OCI-LY1 (cell line): ENCODE data around the gene ASPA.

ENCODE experiments used
- H2AFZ ChIP-seq: fragments of 200-600 bp; sonication (generic), shearing (Covaris generic); 2 replicates; pipeline ENCODE4 v1.6.0; 2014; ENCODE audit warnings: antibody characterized with exemption, mild to moderate bottlenecking, low read length
- H3F3A ChIP-seq: fragments of 200-600 bp; sonication (generic), shearing (Covaris generic); 2 replicates; pipeline ENCODE4 v1.6.0; 2014; ENCODE audit warnings: mild to moderate bottlenecking, antibody characterized with exemption, low read length, moderate library complexity; ENCODE audit not compliant: insufficient read depth
- H3K27ac ChIP-seq: fragments of 200-600 bp; sonication (generic); 2 replicates; pipeline ENCODE4 v1.5.1; 2014; ENCODE audit warnings: low read length, mixed run types, mild to moderate bottlenecking, low read depth; ENCODE audit not compliant: poor library complexity, severe bottlenecking
- H3K27me3 ChIP-seq: fragments of 200-600 bp; sonication (generic); 2 replicates; pipeline ENCODE4 v1.6.0; 2014; ENCODE audit warnings: antibody characterized with exemption, mild to moderate bottlenecking, low read length, moderate library complexity; ENCODE audit not compliant: insufficient read depth
- H3K36me3 ChIP-seq: fragments of 200-600 bp; sonication (generic); 2 replicates; pipeline ENCODE4 v1.6.1; 2014; ENCODE audit warnings: mild to moderate bottlenecking, antibody characterized with exemption, low read length, moderate library complexity, mixed read lengths; ENCODE audit not compliant: insufficient read depth
- H3K4me1 ChIP-seq: fragments of 200-600 bp; sonication (generic); 2 replicates; pipeline ENCODE4 v1.5.1; 2014; ENCODE audit warnings: mild to moderate bottlenecking, low read length, moderate library complexity; ENCODE audit not compliant: insufficient read depth, severe bottlenecking
- H3K4me2 ChIP-seq: fragments of 200-600 bp; sonication (generic), shearing (Covaris generic); 2 replicates; pipeline ENCODE4 v1.6.1; 2014; ENCODE audit warnings: low read length
- H3K4me3 ChIP-seq: fragments of 200-600 bp; sonication (generic); 2 replicates; pipeline ENCODE4 v1.5.1; 2014; ENCODE audit warnings: low read length, low read depth, mild to moderate bottlenecking, mixed read lengths; ENCODE audit not compliant: poor library complexity, severe bottlenecking
- H3K79me2 ChIP-seq: fragments of 200-600 bp; shearing (Covaris generic); 2 replicates; pipeline ENCODE4 v1.6.1; 2016; ENCODE audit warnings: mixed run types, low read length, mixed read lengths; ENCODE audit not compliant: insufficient read depth
- H3K9ac ChIP-seq: fragments of 200-600 bp; sonication (generic), shearing (Covaris generic); 2 replicates; pipeline ENCODE4 v1.6.1; 2014; ENCODE audit warnings: mild to moderate bottlenecking, low read length, mixed read lengths
- H3K9me2 ChIP-seq: fragments of 200-600 bp; sonication (generic), shearing (Covaris generic); 2 replicates; pipeline ENCODE4 v1.6.1; 2014; ENCODE audit warnings: low read depth, mild to moderate bottlenecking, low read length, mixed read lengths
- H3K9me3 ChIP-seq: fragments of 200-600 bp; shearing (Covaris generic); 2 replicates; pipeline ENCODE4 v1.6.1; 2014; ENCODE audit warnings: low read length, mixed read lengths
- H4K20me1 ChIP-seq: fragments of 200-600 bp; sonication (generic), shearing (Covaris generic); 2 replicates; pipeline ENCODE4 v1.6.0; 2016; ENCODE audit warnings: mild to moderate bottlenecking, low read length; ENCODE audit not compliant: insufficient read depth
- EZH2 ChIP-seq: fragments of 200-600 bp; sonication (generic), shearing (Covaris generic); IDR thresholded peaks from 2 replicates; pipeline ENCODE4 v1.8.0; 2017; ENCODE audit warnings: borderline replicate concordance, mixed run types, mild to moderate bottlenecking, antibody characterized with exemption, low read length, moderate library complexity, mixed read lengths
- TF ChIP-seq, protein P1 (sequence below): fragments of 200-600 bp; sonication (generic), shearing (Covaris generic); IDR thresholded peaks from 2 replicates; pipeline ENCODE4 v1.5.1; 2017; ENCODE audit warnings: mild to moderate bottlenecking, antibody characterized with exemption, low read length, moderate library complexity, mixed read lengths

Gene ASPA

DNA sequence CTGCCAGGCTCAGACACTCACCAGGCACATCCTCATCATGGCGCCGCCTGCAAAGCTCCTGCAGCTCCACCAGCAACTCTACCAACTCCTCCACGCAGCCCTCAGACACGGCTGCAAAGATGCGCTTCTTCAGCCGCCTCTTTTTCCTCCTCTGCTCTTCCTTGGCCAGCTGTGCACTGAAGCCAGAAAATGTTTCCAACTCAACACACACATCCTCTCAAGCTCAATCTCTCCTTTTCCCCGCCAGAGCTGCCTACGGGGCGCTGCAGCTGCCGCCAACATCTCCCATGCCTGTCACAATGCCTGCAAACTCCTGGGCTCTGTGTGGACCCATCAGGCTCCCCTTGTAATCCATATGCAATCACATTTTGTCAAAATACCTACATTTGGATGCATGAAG is 67.7 kb downstream of the ASPA start:
- Histone ChIP-seq H3F3A (no peaks in the 10 kb centered on the region), H3K4me3 (no peak overlapping the region), H3K27ac (no peak overlapping the region), H4K20me1 (no peaks in the 10 kb centered on the region), H3K9me2 (no peaks in the 10 kb centered on the region), H3K9me3 (no peaks in the 10 kb centered on the region), H3K27me3 (no peaks in the 10 kb centered on the region; the same call in 1 of the 2 replicates), H3K9ac (no peak overlapping the region), H3K36me3 (no peaks in the 10 kb centered on the region), H3K79me2 (no peaks in the 10 kb centered on the region), H3K4me2 (no peak overlapping the region), H3K4me1 (no peaks in the 10 kb centered on the region), H2AFZ (no peak overlapping the region)
- no peak for TF ChIP-seq EZH2
- TF ChIP-seq, protein P1, sequence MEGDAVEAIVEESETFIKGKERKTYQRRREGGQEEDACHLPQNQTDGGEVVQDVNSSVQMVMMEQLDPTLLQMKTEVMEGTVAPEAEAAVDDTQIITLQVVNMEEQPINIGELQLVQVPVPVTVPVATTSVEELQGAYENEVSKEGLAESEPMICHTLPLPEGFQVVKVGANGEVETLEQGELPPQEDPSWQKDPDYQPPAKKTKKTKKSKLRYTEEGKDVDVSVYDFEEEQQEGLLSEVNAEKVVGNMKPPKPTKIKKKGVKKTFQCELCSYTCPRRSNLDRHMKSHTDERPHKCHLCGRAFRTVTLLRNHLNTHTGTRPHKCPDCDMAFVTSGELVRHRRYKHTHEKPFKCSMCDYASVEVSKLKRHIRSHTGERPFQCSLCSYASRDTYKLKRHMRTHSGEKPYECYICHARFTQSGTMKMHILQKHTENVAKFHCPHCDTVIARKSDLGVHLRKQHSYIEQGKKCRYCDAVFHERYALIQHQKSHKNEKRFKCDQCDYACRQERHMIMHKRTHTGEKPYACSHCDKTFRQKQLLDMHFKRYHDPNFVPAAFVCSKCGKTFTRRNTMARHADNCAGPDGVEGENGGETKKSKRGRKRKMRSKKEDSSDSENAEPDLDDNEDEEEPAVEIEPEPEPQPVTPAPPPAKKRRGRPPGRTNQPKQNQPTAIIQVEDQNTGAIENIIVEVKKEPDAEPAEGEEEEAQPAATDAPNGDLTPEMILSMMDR, result no peak

DNA sequence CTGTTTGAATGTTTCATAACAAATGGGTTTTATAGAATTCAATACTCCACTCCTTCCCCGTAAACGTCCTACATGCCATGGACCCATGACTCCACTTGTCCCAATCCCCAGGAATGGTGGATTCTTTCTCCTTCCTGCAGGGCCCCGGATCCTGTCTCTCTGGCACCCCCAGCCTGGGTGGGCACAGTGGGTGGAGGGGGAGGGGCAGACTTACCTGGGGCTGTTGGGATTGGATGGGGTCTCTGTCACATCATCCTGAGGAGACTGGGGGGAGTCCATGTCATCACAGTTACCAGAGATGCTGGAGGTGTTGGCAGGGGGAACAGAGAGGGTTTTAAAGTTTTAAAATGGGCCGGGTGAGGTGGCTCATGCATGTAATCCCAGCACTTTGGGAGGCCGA is 68.6 kb downstream of the ASPA start:
- Histone ChIP-seq H3K79me2 (no peaks in the 10 kb centered on the region), H3K9ac (no peak overlapping the region), H2AFZ (no peak overlapping the region), H4K20me1 (no peaks in the 10 kb centered on the region), H3K27ac (no peak overlapping the region), H3K36me3 (no peaks in the 10 kb centered on the region), H3K27me3 (no peaks in the 10 kb centered on the region; the same call in 1 of the 2 replicates), H3K9me2 (no peaks in the 10 kb centered on the region), H3K9me3 (no peaks in the 10 kb centered on the region), H3K4me1 (no peaks in the 10 kb centered on the region), H3F3A (no peaks in the 10 kb centered on the region), H3K4me3 (no peak overlapping the region), H3K4me2 (no peak overlapping the region)
- no peak for TF ChIP-seq EZH2
- TF ChIP-seq, protein P1, result no peak

DNA sequence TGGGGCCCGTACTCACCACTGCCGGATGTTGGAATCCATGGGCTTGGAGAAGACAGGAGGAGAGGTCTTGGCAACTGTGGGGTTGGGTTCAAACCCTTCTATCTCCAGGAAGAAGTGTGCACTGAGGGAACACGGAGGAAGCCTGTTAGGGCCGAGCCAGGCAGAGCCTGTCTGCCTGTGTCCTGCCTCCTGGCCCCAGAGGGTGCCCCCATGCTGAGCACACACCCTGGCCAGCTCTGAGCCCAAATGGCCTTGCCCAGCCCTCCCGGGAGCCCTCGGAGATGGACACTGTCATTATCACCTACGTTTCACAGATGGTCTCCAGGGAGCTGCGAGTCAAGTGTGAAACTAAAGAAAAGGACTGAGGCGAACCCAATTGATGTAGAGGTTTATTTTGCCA is 69.4 kb downstream of the ASPA start:
- H3K9ac ChIP-seq, result no peak overlapping the region
- H3K36me3 ChIP-seq, result no peaks in the 10 kb centered on the region
- TF ChIP-seq, protein P1, result no peak
- H3K27ac ChIP-seq, result no peak overlapping the region
- H4K20me1 ChIP-seq, result no peaks in the 10 kb centered on the region
- H3K79me2 ChIP-seq, result no peaks in the 10 kb centered on the region
- no peak overlapping the region for H3K4me2 ChIP-seq
- no peak overlapping the region for H2AFZ ChIP-seq
- peaks cover 4% of the 10 kb centered on the region; the same call in 1 of the 2 replicates for H3K27me3 ChIP-seq
- H3K9me3 ChIP-seq, result no peaks in the 10 kb centered on the region
- no peaks in the 10 kb centered on the region for H3K9me2 ChIP-seq
- H3K4me1 ChIP-seq, result no peaks in the 10 kb centered on the region
- H3K4me3 ChIP-seq, result no peak overlapping the region
- H3F3A ChIP-seq, result no peaks in the 10 kb centered on the region
